ENCODE data around the gene EXD3.

EXD3 gene

GRCh38 chr9:137326445-137327065, 96.4 kb downstream of the EXD3 start:
- H3K4me3 ChIP-seq (ENCODE audit: low read depth, low read length), result no peak overlapping the region
- DNase-seq (ENCODE audit: low read depth), result no peak
- TF ChIP-seq CTCF (IDR thresholded peaks at IDR 0.05; ENCODE audit: control insufficient read depth, extremely low read depth, insufficient read depth), result no peak

- DNase-seq (ENCODE audit: low read depth), result no peak
- TF ChIP-seq CTCF (IDR thresholded peaks at IDR 0.05; ENCODE audit: control insufficient read depth, extremely low read depth, insufficient read depth), result no peak
- H3K4me3 ChIP-seq (ENCODE audit: low read depth, low read length), result no peak overlapping the region
Observed at GRCh38 chr9:137325799-137326198, 97.2 kb downstream of the EXD3 start.

DNA sequence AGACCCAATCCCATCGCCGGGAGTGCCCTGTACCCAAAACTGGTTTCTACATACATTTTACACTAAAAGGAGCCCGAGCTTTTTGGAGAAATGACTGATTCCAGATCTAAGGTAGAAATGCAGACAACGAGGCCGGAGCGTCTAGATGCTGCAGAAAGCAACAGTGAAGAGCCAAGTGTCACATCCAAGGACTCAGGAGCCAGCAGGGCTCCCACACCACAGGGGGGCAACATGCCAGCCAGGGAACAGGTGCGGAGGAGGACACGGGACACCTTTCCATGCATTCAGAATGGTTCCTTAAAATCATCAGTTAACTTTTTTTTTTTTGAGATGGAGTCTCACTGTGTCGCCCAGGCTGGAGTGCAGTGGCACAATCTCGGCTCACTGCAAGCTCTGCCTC, 97.8 kb downstream of the EXD3 start:
- H3K4me3 ChIP-seq (ENCODE audit: low read depth, low read length), result no peak overlapping the region
- no peak for DNase-seq (ENCODE audit: low read depth)
- no peak for TF ChIP-seq CTCF (IDR thresholded peaks at IDR 0.05; ENCODE audit: control insufficient read depth, extremely low read depth, insufficient read depth)

- no peak for DNase-seq (ENCODE audit: low read depth)
- TF ChIP-seq CTCF (IDR thresholded peaks at IDR 0.05; ENCODE audit: control insufficient read depth, extremely low read depth, insufficient read depth), result no peak
- H3K4me3 ChIP-seq (ENCODE audit: low read depth, low read length), result no peak overlapping the region
Observed at GRCh38 chr9:137323531-137324331, 99.2 kb downstream of the EXD3 start.

DNA sequence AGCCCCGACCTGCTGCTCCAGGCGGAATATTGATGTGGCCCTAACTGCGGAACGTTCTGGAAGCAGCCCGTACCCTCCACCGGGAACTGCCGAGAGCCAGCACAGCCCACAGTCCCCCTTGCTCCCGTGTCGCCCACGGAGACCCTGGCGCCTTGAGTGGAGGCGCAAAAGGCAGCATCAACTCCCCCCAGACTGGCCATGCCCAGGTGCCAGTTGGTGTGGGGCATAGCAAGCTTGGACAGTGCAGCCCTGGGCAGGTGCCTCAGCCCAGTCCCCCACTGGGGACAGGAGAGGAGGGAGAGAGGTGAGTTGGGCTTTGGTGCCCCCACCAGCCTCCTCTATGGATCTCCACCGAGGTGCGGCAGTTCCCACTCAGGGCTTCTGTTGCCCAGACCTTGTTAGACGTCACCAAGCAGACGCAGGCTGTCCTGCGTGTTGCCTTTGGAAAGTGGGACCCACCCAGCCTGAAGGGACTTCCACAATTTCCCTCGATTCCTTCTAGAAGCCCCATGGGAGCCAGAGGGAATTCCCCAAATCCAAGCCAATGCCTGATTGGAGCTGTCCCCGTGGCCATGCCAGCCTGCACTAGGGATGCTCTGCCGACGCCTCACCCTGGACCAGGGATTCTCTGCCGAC, 101.1 kb downstream of the EXD3 start:
- DNase-seq (ENCODE audit: low read depth), result no peak
- no peak for TF ChIP-seq CTCF (IDR thresholded peaks at IDR 0.05; ENCODE audit: control insufficient read depth, extremely low read depth, insufficient read depth)

GRCh38 chr9:137320555-137321384, 102.2 kb downstream of the EXD3 start:
- DNase-seq (ENCODE audit: low read depth), result no peak
- TF ChIP-seq CTCF (IDR thresholded peaks at IDR 0.05; ENCODE audit: control insufficient read depth, extremely low read depth, insufficient read depth), result no peak
- no peak overlapping the region for H3K4me3 ChIP-seq (ENCODE audit: low read depth, low read length)

More for the DNA sequence above, 101.1 kb downstream of the EXD3 start:
- H3K4me3 ChIP-seq (ENCODE audit: low read depth, low read length), result no peak overlapping the region
